Ovary (tissue), 3 donors: ENCODE measurements around the gene REPS2.

ENCODE experiments used
- CTCF ChIP-seq, 3 donors: fragments of 450-650 bp in 2 of 3; fragments of 200-600 bp in 1 of 3; IDR thresholded peaks; one replicate each; pipeline versions ENCODE4 v1.5.1 to v1.8.0; 2016 to 2022; ENCODE audit warnings: antibody characterized with exemption in 3 of 3, mild to moderate bottlenecking in 1 of 3
- EP300 ChIP-seq: sonication (generic); formaldehyde crosslinking; IDR thresholded peaks from one replicate; pipeline ENCODE4 v1.6.1; 2017; ENCODE audit warnings: antibody characterized with exemption
- POLR2A ChIP-seq: fragments of 450-650 bp; IDR thresholded peaks from one replicate; pipeline ENCODE4 v1.6.1; 2017; ENCODE audit warnings: antibody characterized with exemption, mild to moderate bottlenecking, moderate library complexity
- donor health status: DM: no; HTN: no; CAD: no.

DNA sequence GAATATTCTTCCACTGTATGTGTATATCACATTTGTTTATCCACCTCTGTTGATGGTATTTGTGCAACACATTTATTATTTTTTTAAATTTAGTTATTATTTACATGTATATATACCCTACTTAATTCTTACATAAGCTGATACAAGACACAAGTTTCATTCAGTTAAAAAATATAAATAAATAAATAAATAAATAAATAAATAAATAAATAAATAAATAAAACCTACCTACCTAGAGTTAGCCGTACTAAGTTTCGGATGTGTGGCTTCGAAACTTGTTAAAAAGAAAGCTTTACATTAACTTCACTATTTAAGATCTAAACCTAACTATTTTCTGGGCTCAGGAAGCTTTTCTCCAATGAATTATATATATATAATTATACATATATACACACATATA lies 23.3 kb upstream of the REPS2 start:
- no peak for TF ChIP-seq CTCF (IDR thresholded peaks at IDR 0.05)
- TF ChIP-seq POLR2A: no peak
- no peak for TF ChIP-seq EP300
